AG08395 (cell line): ENCODE measurements around the gene CNOT10.
"Not testable (repeated sequence)": the region's sequence is repeated elsewhere in the genome, so short reads cannot be mapped to it uniquely, and the experiment has no call there.

Experiments used
- DNase-seq: peaks from one replicate; pipeline ENCODE4 v3.0.0; 2012; ENCODE audit warnings: mixed read lengths, low spot score

CNOT10 gene

DNA sequence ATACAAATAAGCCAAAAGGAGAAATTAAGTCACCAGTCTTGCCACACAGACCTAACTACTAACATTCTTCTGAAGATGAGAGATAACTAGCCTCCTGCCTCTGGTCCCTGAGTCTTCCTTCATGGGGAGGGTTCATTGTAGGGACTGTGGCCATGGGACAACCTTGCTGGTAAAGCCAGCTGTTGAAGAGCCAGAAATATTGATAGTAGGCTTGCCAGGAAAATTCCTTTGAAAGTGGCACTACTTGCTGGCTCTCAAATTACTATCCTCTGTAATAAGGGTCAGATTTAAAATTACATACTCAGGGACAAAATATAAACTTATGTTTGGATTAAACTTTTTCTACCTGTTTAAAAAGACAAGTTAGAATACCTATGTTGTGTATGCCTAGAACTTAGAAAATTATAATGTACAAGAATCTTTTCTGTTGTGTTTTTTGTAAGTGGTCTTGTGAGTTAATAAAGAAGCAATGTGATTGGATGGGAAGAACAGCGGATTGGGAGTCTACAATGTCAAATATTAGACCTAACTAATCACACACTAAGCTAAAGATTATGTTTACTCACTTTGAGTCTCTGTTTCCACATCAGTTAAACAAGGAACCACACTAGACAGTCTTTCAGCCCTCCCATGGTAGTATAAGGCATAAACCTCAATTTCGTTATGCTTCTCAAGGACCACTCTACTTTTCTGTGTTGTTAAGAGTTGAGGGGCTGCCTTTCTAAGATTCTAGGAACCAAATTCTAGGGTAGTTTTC is 72.8 kb downstream of the CNOT10 start:
- DNase-seq = no peak

DNA sequence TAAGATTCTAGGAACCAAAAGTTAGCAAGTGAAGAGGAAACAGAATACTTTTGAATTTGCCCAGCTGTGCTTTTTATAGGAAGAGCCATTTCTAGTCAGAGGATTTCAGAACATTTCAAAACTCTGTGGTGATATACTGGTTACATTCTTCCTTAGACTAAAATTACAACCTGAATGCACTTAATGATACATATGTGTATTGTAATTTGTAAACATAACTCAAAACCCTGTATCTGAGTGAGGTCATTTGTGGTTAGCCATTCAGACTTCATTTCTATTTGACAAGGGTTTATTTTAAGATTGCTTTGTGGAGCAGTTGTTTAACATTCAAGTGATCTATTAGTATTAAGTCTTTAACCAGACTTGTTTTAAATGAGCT is 73.4 kb downstream of the CNOT10 start:
- no peak for DNase-seq

DNA sequence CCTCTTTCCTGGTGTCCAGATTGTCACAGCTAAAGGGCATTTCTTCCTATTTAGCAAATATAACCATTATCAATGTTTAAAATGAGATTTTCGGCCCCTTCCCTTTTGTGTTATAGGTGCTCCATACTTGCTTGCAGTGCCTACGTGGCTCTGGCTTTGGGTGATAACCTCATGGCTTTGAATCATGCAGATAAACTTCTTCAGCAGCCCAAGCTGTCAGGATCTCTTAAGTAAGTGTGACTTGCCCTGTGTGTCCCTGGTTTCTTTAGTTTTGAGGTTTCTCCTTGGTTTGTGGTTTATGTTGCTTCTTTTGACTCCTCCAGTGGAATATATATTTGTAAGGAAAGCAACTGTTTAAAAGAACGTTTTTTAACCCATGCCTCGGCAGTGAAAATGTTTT is 74.4 kb downstream of the CNOT10 start:
- DNase-seq = no peak

DNA sequence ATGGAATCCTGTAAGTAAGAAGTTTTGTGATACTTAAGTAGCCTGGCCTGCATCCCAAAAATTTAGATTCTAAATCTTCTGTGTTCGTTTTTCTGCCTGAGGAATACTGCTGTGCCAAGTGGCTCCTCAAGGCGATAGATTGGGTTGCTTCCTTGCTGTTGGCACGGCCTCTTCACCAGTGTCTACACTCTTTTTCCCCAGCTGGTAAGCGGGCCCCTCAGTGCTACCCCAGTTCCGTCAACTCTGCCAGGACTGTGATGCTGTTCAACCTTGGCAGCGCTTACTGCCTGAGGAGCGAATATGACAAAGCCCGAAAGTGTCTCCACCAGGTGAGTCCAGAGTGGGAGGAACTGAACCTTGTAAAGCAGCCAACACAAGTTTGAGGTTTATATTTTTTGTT is 79.5 kb downstream of the CNOT10 start:
- no peak for DNase-seq

DNA sequence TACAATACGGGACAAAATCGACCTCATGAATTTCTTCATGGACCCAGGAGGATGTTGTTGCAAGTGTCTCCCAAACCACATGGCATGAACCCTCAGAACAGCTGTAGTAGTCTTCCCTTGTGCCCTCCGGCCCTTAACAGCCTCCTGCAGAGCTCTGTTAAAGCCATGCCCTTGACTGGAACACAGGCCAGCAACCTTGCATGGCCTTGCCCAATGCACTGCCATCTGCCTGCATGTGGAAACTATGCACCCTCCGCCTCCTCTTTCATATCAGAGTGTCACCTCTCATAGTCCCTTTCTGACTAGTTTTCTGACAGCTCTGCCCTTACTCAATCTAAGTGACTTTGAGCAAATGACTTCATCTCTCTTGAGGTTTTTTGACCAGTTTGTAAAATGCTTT is 93.4 kb downstream of the CNOT10 start:
- no peak for DNase-seq

DNA sequence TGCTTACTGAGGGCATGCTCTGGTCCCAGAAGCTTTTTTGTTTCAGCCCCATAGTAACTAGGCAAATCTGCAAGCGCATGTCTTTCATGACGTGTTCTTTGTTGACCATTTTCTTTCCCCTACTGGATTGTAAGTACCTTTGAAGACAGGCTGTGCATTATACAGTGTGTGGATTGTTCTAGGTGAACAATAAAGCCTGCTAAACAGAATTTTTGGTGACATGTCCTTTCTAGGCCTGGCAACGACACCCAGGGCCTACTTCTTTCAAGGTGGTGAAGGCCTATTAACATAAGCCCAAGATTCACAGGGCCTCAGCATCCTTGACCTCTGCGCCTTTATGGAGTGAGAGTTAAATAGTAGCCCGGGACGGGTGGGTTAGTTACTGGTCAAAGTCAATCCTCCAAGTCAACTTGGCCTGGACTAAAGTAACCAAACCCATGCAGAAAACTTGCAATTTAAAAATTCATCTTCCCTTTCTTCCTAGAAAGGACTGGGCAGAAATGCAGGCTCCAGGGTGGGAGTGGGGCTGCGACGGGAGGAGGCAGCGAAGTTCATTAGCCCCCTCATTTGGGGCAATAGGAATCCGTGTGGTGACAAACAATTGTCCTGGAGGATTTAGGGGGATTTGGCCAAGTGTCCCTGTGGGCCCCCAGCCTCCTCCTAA is 95.2 kb downstream of the CNOT10 start:
- no peak for DNase-seq

DNA sequence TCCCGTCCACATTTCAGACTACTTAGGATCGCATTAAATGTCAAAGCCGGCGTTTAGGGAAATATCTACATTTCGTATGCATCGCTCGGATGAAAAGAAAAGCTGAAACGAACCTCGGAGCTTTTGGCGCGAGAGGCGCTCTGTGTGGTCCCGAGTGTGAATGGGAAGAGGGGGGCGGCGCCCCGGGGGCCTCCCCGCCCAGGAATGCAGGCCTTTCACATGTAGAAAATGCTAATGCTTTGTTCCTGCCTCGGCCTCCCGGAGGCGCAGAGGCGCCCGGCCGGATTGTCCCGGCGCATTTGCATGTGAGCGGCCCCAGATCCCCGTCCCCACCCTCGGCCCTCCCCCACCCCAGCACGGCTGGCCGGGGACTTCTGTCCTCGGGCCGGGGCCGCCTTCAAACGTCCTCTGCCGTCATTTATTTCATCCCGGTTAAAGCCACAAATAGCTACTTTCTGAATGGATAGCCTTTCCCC is 95.8 kb downstream of the CNOT10 start:
- DNase-seq = peak; percentile 41

DNA sequence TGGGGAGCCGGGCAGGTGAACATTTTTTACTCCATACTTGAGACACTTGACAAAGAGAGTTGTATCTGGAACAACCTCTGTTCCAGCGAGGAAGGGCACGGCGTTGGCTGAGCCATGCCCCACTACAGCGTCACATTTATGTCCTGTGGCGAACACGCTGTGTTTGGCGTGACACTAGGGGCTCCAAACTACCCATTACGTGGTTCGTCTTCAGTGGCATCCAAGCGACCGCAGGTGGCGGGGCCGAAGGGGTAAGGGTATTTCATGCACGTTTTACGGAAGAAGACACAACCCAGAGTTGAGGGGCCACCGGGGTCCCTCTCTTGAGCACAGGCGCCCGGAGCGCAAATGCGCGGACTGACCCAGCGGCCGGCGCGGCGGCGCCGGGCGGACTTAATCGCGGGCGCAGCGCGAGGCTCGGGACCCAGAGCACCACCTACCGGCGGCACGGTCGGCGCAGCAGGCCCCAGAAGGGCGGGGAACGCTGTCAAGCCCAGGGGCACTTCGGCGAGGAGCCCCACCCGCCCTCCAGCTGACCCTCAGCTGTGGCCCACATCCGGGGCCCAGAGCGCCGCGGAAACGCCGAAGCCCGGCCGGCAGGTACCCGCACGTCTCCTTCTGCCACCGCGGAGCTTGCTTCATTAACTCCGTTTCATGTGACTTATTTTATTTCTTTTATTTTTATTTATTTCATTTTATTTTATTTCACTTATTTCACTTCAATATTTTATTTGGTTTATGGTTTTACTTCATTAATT is 96.4 kb downstream of the CNOT10 start:
- peak; percentile 76 for DNase-seq

DNA sequence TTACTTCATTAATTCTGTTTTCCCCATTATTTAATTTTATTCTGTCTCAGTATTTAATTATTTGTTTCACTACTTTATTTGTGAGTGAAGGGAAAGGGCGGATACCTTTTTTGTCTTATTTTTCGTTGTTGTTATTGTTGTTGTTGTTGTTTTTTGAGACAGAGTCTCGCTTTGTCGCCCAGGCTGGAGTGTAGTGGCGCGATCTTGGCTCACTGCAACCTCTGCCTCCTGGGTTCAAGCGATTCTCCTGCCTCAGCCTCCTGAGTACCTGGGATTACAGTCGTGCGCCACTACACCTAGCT is 96.9 kb downstream of the CNOT10 start:
- not testable (repeated sequence) for DNase-seq

DNA sequence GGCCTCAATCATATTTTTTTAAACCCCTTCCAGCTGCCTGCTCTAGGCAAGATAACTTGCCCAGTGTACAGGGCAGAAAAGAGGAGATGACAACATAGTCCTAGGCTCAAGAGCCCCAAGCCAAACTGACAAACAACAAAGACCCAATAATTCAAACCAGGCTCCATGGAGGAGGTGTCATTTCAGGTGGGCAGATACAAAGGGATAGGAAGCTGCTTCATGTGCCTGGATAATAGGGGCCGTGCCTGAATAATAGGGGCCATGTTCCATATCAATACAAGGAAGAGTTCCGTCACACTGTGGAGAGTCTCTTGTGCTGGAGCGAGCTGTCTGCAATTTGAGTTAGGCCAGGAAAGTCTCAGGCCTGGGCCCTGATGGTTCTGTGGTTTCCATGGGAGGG is 97.4 kb downstream of the CNOT10 start:
- DNase-seq = no peak

DNA sequence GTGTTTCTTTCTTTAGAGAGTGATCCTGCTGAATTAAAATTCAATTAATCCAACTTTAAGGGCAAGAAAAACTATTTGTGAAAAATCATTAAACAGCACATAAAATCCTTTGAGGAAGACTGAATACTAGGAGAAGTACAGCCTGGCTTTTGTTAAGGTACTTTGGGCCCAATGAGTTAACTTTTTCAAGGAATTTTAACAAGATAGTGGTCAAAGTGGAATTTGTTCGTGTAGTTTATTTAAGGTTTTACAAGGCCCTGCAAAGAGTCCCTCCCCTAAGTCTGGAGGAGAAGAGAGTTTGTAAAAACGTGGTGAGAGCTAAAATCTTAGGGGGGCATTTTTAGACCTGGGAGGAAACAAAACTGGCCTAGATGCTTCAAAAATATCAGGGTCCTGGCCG is 106.8 kb downstream of the CNOT10 start:
- no peak for DNase-seq

DNA sequence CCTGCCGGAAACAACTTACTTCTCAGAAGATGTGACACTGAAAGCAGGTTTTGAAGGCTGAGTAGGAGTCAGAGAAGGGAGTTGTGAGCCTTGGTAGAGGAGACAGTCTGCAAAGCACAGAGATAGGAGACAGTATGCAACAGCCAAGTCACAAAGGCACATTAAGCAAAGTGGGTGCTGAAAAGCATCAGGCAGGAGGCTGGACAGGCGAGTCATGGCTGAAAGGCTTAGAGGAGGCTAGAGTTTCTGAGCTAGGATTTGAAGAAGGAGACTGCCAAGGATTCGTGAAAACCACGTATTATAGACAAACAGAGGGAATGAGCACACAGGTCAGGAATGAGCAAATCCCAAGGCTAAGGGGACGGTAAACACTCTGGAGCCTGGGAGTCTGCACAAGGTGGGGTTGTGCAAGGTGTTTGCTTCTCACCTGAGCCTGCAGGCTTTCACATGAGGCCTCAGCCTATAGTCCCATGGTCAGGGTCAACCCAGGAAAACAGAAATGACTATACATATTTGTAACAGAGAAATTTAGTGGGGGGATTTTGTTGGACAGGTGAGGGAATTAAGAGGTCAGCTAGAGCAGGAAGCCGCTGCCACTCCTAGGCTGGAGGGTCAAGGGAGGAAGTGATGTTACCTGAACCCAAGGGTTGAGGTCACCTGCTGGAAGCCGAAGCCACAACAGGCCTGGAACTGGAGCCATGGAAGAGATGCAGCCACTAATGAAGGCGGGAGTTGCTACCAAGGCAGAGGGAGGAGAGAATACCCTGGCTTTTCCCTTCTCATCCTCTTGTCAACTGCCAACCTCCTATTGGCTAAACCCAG is 109.7 kb downstream of the CNOT10 start:
- no peak for DNase-seq

DNA sequence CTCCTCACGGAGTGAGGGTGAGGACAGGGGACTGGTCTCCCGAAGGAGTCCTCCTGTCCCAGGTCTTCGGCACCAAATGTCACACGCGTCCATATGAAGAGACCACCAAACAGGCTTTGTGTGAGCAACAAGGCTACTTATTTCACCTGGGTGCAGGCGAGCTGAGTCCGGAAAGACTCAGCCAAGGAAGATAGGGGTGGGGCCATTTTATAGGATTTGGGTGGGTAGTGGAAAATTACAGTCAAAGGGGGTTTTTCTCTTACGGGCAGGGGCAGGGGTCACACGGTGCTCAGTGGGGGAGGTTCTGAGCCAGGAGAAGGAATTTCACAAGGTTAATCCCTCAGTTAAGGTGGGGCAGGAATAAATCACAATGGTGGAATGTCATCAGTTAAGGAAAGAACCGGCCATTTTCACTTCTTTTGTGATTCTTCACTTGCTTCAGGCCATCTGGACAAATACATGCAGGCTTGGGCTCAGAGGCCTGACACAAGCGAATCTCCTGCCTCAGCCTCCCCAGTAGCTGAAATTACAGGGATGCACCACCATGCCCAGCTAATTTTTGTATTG is 111.5 kb downstream of the CNOT10 start:
- not testable (repeated sequence) for DNase-seq

DNA sequence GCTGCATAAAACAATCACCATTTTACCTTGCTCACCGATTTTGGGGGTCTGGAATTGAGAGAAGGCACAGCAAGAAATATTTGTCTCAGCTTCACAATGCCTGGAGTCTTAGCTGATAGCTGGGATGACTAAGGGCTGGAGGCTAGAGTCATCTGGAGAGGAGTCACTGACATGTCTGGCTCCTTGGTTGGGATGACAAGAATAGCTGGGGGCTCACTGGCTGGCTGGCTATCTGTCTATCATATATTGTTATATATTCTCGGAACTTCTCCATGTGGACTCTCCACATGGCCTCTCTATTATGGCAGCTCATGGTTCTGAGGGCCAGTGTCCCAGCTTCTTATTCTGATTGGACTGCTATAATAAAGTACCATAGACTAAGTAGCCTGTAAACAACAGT is 112.8 kb downstream of the CNOT10 start:
- DNase-seq = no peak

DNA sequence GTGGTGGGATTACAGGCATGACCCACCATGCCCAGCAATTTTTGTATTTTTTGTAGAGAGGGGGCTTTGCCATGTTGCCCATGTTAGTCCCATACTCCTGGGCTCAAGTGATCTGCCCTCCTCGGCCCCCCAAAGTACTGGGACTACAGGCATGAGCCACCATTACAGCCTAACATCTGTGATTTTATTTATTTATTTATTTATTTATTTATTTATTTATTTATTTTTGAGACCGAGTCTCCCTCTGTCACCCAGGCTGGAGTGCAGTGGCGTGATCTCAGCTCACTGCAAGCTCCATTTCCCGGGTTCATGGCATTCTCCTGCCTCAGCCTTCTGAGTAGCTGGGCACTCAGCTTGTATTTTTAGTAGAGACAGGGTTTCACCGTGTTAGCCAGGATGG is 116.5 kb downstream of the CNOT10 start:
- not testable (repeated sequence) for DNase-seq

DNA sequence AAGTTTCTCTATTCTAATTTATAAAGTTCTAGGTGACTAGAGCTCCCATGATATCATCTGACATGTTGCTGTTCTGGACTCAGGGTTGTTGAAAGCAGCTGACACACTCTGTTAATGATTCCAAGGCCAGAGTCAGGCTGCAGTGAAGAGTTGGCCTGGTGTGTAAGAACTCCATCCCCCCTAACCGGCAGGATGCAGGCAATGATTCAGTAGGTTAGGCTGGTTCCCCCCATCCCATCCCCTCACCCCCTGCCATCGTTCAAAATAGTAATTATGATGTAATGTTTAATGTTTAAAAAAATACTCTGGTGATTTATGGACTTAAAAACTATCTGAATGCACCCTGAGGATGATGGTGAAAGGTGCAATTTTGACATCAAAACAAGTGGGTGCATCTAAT is 128.2 kb downstream of the CNOT10 start:
- no peak for DNase-seq

DNA sequence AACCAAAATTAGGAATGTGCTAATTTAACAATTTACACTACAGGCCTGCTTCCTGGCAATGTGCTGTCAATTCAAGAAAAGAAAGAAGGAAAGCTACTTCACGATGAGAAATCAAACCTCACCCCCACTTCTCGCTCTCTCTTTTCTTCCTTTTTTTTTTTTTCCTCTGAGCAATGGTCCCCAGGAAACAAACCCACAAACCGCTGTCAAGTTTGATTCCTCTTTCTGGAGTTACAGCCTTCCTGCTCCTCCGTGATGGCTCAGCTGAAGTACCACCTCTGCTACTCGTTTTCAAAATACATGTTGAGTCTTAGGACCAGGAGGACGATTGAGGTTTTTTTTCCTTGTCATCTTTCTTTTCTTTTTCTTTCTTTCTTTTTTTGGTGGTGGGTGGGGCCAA is 129.4 kb downstream of the CNOT10 start:
- no peak for DNase-seq

DNA sequence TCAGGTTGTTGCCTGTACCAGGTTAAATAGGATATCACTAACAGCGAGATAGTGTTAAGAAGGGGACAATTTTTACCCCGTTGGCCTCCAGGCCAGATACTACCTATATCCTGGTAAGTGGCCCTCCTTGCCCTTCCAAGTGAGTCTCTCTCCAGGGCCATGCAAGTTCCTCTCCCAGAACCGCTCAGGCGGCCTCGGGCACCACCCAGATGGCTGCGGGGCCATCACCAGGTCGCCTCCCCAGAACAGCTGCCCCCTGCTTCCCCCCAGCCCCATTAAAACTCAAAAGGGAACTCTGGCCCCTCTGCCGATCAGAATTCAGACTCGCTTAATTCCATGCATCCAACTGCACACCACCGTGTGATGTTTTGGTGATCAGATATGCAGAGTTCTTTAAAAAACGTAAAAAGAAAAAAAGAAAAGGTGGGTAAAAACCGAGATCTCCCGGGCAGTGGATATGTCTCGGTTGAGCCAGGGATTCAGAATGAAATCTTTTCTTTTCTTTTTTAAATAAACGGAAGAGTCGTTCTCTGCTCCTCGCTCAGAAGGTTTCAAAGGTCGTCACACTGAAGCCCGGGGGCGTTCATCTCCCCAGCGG is 131.0 kb downstream of the CNOT10 start:
- DNase-seq = no peak

DNA sequence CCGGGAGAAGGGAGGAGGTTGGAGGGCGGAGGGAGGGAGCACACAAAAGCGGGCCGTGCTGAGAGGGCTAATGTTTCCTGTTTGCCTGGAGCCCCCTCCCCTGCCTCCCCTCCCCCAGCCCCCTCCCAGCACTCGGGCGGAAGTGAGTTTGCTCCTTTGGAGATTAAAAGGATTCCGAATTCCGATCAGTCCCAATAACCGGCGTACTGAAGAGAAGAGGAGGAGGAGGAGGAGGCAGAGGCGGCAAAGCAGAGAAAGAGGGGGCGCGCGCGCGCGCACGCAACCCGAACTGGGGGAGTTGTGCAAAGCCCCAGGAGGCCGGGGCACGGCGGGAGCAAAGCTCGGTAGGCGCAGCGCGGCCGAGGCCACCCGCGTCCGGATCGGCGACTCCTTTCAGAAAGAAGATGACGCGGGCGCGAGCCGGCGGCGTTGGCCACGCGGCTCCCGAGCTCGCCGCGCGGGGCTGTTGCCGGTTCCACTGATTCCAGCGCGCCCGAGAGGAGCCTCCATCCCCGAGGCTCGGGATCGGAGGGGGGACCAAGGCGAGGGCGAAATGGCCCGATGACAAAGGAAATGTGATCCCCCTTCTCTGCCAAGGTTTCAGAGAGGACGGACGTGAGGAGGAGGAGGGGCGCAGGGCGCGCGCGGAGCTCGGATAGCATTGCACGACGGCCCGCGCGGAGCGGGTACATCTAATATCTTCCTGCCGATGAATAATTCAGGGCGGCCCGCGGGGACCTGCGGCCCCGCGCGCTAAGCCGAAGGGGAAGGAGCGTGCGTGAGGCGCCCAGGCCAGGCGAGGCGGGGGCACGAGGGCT is 131.7 kb downstream of the CNOT10 start:
- peak; percentile 22 for DNase-seq

DNA sequence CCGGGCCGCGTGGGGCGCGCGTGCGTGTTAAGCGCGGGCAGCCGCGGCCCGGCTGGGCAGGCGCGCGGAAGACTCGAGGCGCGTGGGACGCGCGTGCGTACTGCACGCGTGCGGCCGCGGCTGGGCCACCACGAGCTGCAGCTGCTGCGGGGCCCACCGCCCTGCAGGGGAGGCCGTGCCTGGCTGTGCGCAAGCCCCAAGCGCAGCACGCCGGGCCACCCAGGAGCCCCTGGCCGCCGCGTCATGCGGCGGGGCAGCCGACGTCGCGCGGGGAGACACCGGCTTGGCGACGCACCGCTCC is 132.2 kb downstream of the CNOT10 start:
- DNase-seq = no peak
